CD14-positive monocyte (primary cell): Measurements from ENCODE around the gene CX3CL1. TPM values are rescaled to one million over a fixed set of nuclear protein-coding genes. Genes with fewer than 3 reads are reported as not detected.

ENCODE experiments used
- DNase-seq, 3 donors: peaks; one replicate each; pipeline ENCODE4 v3.0.0-alpha.2; 2011 to 2022
- H2AFZ ChIP-seq: 2 replicates; pipeline ENCODE4 v1.6.0; 2012; ENCODE audit warnings: mild to moderate bottlenecking, low read depth, low read length, inconsistent platforms; ENCODE audit not compliant: insufficient read depth, poor library complexity, severe bottlenecking
- H3K27ac ChIP-seq, 2 donors: 1 replicate in 1 of 2; 2 replicates in 1 of 2; pipeline ENCODE4 v1.5.1; 2012 to 2013; ENCODE audit warnings: low read length in 2 of 2, control low read depth in 1 of 2, inconsistent platforms in 1 of 2, low read depth in 1 of 2, mild to moderate bottlenecking in 1 of 2
- H3K27me3 ChIP-seq, 2 donors: one replicate each; pipeline versions ENCODE4 v1.6.0 to v1.6.1; 2011 to 2013; ENCODE audit warnings: low read length in 2 of 2; ENCODE audit not compliant: control insufficient read depth in 2 of 2, insufficient read depth in 2 of 2
- H3K36me3 ChIP-seq, 2 donors: replicated peaks in 1 of 2; 1 replicate in 1 of 2; 2 replicates in 1 of 2; pipeline versions ENCODE4 v1.5.1 to v1.6.1; 2012 to 2013; ENCODE audit warnings: low read length in 2 of 2, control low read depth in 1 of 2, inconsistent platforms in 1 of 2, mild to moderate bottlenecking in 1 of 2; ENCODE audit not compliant: insufficient read depth in 2 of 2, control insufficient read depth in 1 of 2
- H3K4me1 ChIP-seq, 2 donors: 1 replicate in 1 of 2; 2 replicates in 1 of 2; pipeline versions ENCODE4 v1.5.1 to v1.6.1; 2012 to 2013; ENCODE audit warnings: low read length in 2 of 2, control low read depth in 1 of 2, inconsistent platforms in 1 of 2, mild to moderate bottlenecking in 1 of 2, moderate library complexity in 1 of 2; ENCODE audit not compliant: insufficient read depth in 2 of 2, control insufficient read depth in 1 of 2
- H3K4me2 ChIP-seq: replicated peaks from 2 replicates; pipeline ENCODE3; 2012; ENCODE audit warnings: low read length, moderate library complexity, mild to moderate bottlenecking; ENCODE audit not compliant: poor library complexity, severe bottlenecking; ENCODE audit errors: extremely low read depth
- H3K4me3 ChIP-seq, 3 experiments: fragments of 200-600 bp in 1 of 3; sonication (generic) in 1 of 3; replicated peaks in 1 of 3; 1 replicate in 2 of 3; 2 replicates in 1 of 3; pipeline ENCODE4 v1.5.1; 2011 to 2013; ENCODE audit warnings: low read length in 3 of 3, mild to moderate bottlenecking in 3 of 3, control low read depth in 2 of 3, low read depth in 2 of 3, inconsistent platforms in 1 of 3, moderate library complexity in 1 of 3
- H3K79me2 ChIP-seq: 2 replicates; pipeline ENCODE4 v1.6.0; 2012; ENCODE audit warnings: mild to moderate bottlenecking, control low read depth, inconsistent platforms, low read length, moderate library complexity; ENCODE audit not compliant: insufficient read depth
- H3K9ac ChIP-seq: 2 replicates; pipeline ENCODE4 v1.6.0; 2017; ENCODE audit warnings: low read length, mild to moderate bottlenecking; ENCODE audit not compliant: insufficient read depth, poor library complexity, severe bottlenecking
- H3K9me3 ChIP-seq, 2 donors: replicated peaks in 1 of 2; 1 replicate in 1 of 2; 2 replicates in 1 of 2; pipeline versions ENCODE4 v1.5.1 to v1.6.1; 2012 to 2013; ENCODE audit warnings: low read length in 2 of 2, control low read depth in 1 of 2; ENCODE audit not compliant: control insufficient read depth in 1 of 2, insufficient read depth in 1 of 2
- H4K20me1 ChIP-seq: 2 replicates; pipeline ENCODE4 v1.6.0; 2012; ENCODE audit warnings: mild to moderate bottlenecking, low read length, control low read depth, moderate library complexity; ENCODE audit not compliant: insufficient read depth
- H3K27ac Mint-ChIP-seq, 7 donors: one replicate each; pipeline ENCODE4 v1.8.0; 2020; ENCODE audit warnings: mild to moderate bottlenecking in 7 of 7, mixed read lengths in 7 of 7, moderate library complexity in 6 of 7, inconsistent platforms in 2 of 7
- H3K27me3 Mint-ChIP-seq, 3 donors: one replicate each; pipeline ENCODE4 v1.8.0; 2021 to 2022; ENCODE audit warnings: low read depth in 3 of 3, mild to moderate bottlenecking in 3 of 3, mixed read lengths in 3 of 3, moderate library complexity in 3 of 3, inconsistent platforms in 1 of 3
- H3K36me3 Mint-ChIP-seq, 2 donors: one replicate each; pipeline ENCODE4 v1.8.0; 2020; ENCODE audit warnings: mixed read lengths in 2 of 2, inconsistent platforms in 1 of 2, mild to moderate bottlenecking in 1 of 2
- H3K4me1 Mint-ChIP-seq: one replicate; pipeline ENCODE4 v1.8.0; 2020; ENCODE audit warnings: mild to moderate bottlenecking, mixed read lengths
- H3K4me3 Mint-ChIP-seq, 2 donors: one replicate each; pipeline ENCODE4 v1.8.0; 2020; ENCODE audit warnings: mild to moderate bottlenecking in 2 of 2, mixed read lengths in 2 of 2, moderate library complexity in 1 of 2
- H3K9me3 Mint-ChIP-seq, 7 donors: one replicate each; pipeline ENCODE4 v1.8.0; 2020 to 2022; ENCODE audit warnings: mixed read lengths in 7 of 7, mild to moderate bottlenecking in 6 of 7, moderate library complexity in 6 of 7, inconsistent platforms in 2 of 7
- CTCF ChIP-seq: fragments of 200-600 bp; IDR thresholded peaks from one replicate; pipeline ENCODE4 v1.8.0; 2022; ENCODE audit warnings: antibody characterized with exemption, mild to moderate bottlenecking
- WGBS: methylation state at CpG from one replicate; pipeline ENCODE4 v1.1.5; 2013; ENCODE audit warnings: missing lambda C conversion rate; ENCODE audit not compliant: insufficient coverage; 5-methylcytosine and 5-hydroxymethylcytosine counted together
- intact Hi-C, 2 donors: fragments of 100-400 bp; cut with micrococcal nuclease; formaldehyde crosslinking; loops; one replicate each; pipeline versions ENCODE4 v1.15.0 to v1.15.1; 2023
- polyA plus RNA-seq, 3 donors: library from polyadenylated mRNA; depleted of rRNA in 1 of 3; unstranded in 2 of 3; stranded (reverse) in 1 of 3; fragments of 300-500 nt in 2 of 3; fragments of >200 nt in 1 of 3; fragmentation: Illumina TruSeq in 2 of 3; gene quantifications; 1 replicate in 2 of 3; 2 replicates in 1 of 3; pipeline ENCODE4 v1.2.3, GENCODE V29; 2012 to 2021

Gene CX3CL1
- polyA plus RNA-seq, 3 donors: not detected

GRCh38 chr16:57413733-57414132, 41.4 kb downstream of the CX3CL1 start:
- H3K27ac ChIP-seq: no peak overlapping the region
- H3K4me3 Mint-ChIP-seq: no peak overlapping the region
- intact Hi-C loops: no loop called here

GRCh38 chr16:57416084-57416483, 43.8 kb downstream of the CX3CL1 start:
- Mint-ChIP-seq H3K36me3 (no peaks in the 10 kb centered on the region), H3K4me1 (peaks cover 15% of the 10 kb centered on the region), H3K27me3 (peaks cover 5 to 12% (median 8%) of the 10 kb centered on the region in 3 donors), H3K9me3 (no peaks in the 10 kb centered on the region), H3K27ac (peak overlapping the region in 1 of 7 donors; percentile 78), H3K4me3 (no peak overlapping the region)
- Histone ChIP-seq H3K9ac (peak overlapping the region; percentile 69), H3K27me3 (no peaks in the 10 kb centered on the region), H4K20me1 (no peaks in the 10 kb centered on the region), H3K79me2 (no peaks in the 10 kb centered on the region), H3K4me3 (peak overlapping the region in 1 of 3 experiments; percentile 77), H2AFZ (peak overlapping the region; percentile 95), H3K9me3 (no peaks in the 10 kb centered on the region), H3K4me1 (peaks cover 20 to 24% of the 10 kb centered on the region in 2 donors), H3K27ac (no peak overlapping the region), H3K4me2 (peak overlapping the region; percentile 89), H3K36me3 (no peaks in the 10 kb centered on the region)
- no peak for DNase-seq
- no peak for TF ChIP-seq CTCF
- intact Hi-C loops: no loop called here
- 88% methylated on average over 10 of the region's 16 CpGs for WGBS

More at GRCh38 chr16:57413733-57414132, 41.4 kb downstream of the CX3CL1 start:
- Mint-ChIP-seq H3K9me3 (no peaks in the 10 kb centered on the region), H3K36me3 (no peaks in the 10 kb centered on the region), H3K27ac (peak overlapping the region in 1 of 7 donors; percentile 22), H3K4me1 (peaks cover 18% of the 10 kb centered on the region), H3K27me3 (peaks cover 5 to 12% (median 9%) of the 10 kb centered on the region in 3 donors)
- H3K27me3 ChIP-seq: no peaks in the 10 kb centered on the region
- H3K4me2 ChIP-seq: no peak overlapping the region
- no peak for TF ChIP-seq CTCF
- no peaks in the 10 kb centered on the region for H3K79me2 ChIP-seq
- no peak overlapping the region for H3K4me3 ChIP-seq
- no peak overlapping the region for H2AFZ ChIP-seq
- 79% methylated on average over 3 of the region's 7 CpGs for WGBS
- H4K20me1 ChIP-seq: no peaks in the 10 kb centered on the region
- no peaks in the 10 kb centered on the region for H3K36me3 ChIP-seq
- H3K9ac ChIP-seq: no peak overlapping the region
- H3K4me1 ChIP-seq: peaks cover 21 to 28% of the 10 kb centered on the region in 2 donors
- no peak for DNase-seq
- no peaks in the 10 kb centered on the region for H3K9me3 ChIP-seq
